Small intestine (tissue), 7 donors: ENCODE data around the gene MB21D2. TPM values are rescaled to one million over a fixed set of nuclear protein-coding genes. Genes with fewer than 3 reads are reported as not detected.
"Not testable (repeated sequence)": the region's sequence is repeated elsewhere in the genome, so short reads cannot be mapped to it uniquely, and the experiment has no call there.

Source experiments
- DNase-seq, 2 donors: peaks; one replicate each; pipeline versions ENCODE4 v3.0.0 to v3.0.0-alpha.2; 2013
- FAIRE-seq: peaks from 2 replicates; lab custom pipeline; 2012; peaks lifted over from hg19 to GRCh38; lab: Jason Lieb, UNC
- H3K27ac ChIP-seq, 3 donors: one replicate each; pipeline ENCODE4 v1.5.1; 2013; ENCODE audit warnings: low read length in 2 of 3, mild to moderate bottlenecking in 2 of 3, control low read depth in 1 of 3, inconsistent platforms in 1 of 3, low read depth in 1 of 3, moderate library complexity in 1 of 3
- H3K27me3 ChIP-seq, 3 donors: one replicate each; pipeline ENCODE4 v1.6.1; 2013; ENCODE audit warnings: low read length in 3 of 3, inconsistent platforms in 1 of 3; ENCODE audit not compliant: control insufficient read depth in 3 of 3, insufficient read depth in 3 of 3
- H3K36me3 ChIP-seq, 3 donors: one replicate each; pipeline ENCODE4 v1.6.1; 2013; ENCODE audit warnings: low read length in 3 of 3, inconsistent platforms in 1 of 3, low read depth in 1 of 3, mild to moderate bottlenecking in 1 of 3, moderate library complexity in 1 of 3; ENCODE audit not compliant: control insufficient read depth in 3 of 3, insufficient read depth in 2 of 3
- H3K4me1 ChIP-seq, 3 donors: one replicate each; pipeline ENCODE4 v1.6.1; 2013; ENCODE audit warnings: low read length in 2 of 3, inconsistent platforms in 1 of 3, low read depth in 1 of 3, mild to moderate bottlenecking in 1 of 3, moderate library complexity in 1 of 3; ENCODE audit not compliant: control insufficient read depth in 3 of 3, insufficient read depth in 2 of 3
- H3K4me3 ChIP-seq, 3 donors: one replicate each; pipeline ENCODE4 v1.5.1; 2013; ENCODE audit warnings: low read length in 3 of 3, control low read depth in 1 of 3, inconsistent platforms in 1 of 3, low read depth in 1 of 3, mild to moderate bottlenecking in 1 of 3, moderate library complexity in 1 of 3
- H3K9me3 ChIP-seq, 2 donors: one replicate each; pipeline ENCODE4 v1.6.1; 2013; ENCODE audit warnings: low read depth in 1 of 2, low read length in 1 of 2; ENCODE audit not compliant: control insufficient read depth in 2 of 2, insufficient read depth in 1 of 2
- WGBS, 3 donors: extraction: QIAGEN DNeasy Blood & Tissue Kit; methylation state at CpG; one replicate each; pipeline ENCODE4 v1.1.7; 2013; 5-methylcytosine and 5-hydroxymethylcytosine counted together
- polyA plus RNA-seq, 4 donors: library from polyadenylated mRNA; stranded (reverse) in 3 of 4; unstranded in 1 of 4; fragments of 200-250 nt in 3 of 4; fragments of 120-200 nt in 1 of 4; gene quantifications; one replicate each; pipeline versions ENCODE4 v1.2.1 to v1.2.3, GENCODE V29; 2013
- donor health status: healthy with polysubstance abuse.
- donor health status: control.
- donor health status: control.
- donor health status: Bipolar disorder and iron deficiency.
- donor health status: healthy.

MB21D2 gene
- polyA plus RNA-seq, 4 donors, result 4.9 to 16.6 (median 13.6) TPM

GRCh38 chr3:192860454-192860853 lies 57.2 kb downstream of the MB21D2 start:
- Histone ChIP-seq H3K4me3 (no peak overlapping the region), H3K36me3 (peaks cover 0 to 8% (median 0%) of the 10 kb centered on the region in 3 donors), H3K27ac (no peak overlapping the region), H3K9me3 (peaks cover 0 to 6% of the 10 kb centered on the region in 2 donors), H3K27me3 (no peaks in the 10 kb centered on the region), H3K4me1 (peaks cover 0 to 5% (median 4%) of the 10 kb centered on the region in 3 donors)
- WGBS, 3 donors, result 80 to 91% (median 87%) methylated on average over 2 of the region's 2 CpGs
- DNase-seq (no peak), FAIRE-seq (no peak)

- Histone ChIP-seq H3K4me1 (peaks cover 0 to 5% (median 4%) of the 10 kb centered on the region in 3 donors), H3K27me3 (no peaks in the 10 kb centered on the region), H3K9me3 (peaks cover 0 to 15% of the 10 kb centered on the region in 2 donors), H3K4me3 (no peak overlapping the region), H3K27ac (no peak overlapping the region), H3K36me3 (peaks cover 0 to 3% (median 2%) of the 10 kb centered on the region in 3 donors)
- DNase-seq (no peak), FAIRE-seq (no peak)
- WGBS, 3 donors, result 76 to 86% (median 85%) methylated on average over 9 of the region's 9 CpGs
Measured at GRCh38 chr3:192858849-192859585, 58.6 kb downstream of the MB21D2 start.

GRCh38 chr3:192857260-192857661 lies 60.4 kb downstream of the MB21D2 start:
- Histone ChIP-seq H3K36me3 (peaks cover 0 to 3% (median 2%) of the 10 kb centered on the region in 3 donors), H3K27me3 (no peaks in the 10 kb centered on the region), H3K4me1 (peaks cover 0 to 16% (median 0%) of the 10 kb centered on the region in 3 donors), H3K4me3 (no peak overlapping the region), H3K9me3 (peaks cover 0 to 9% of the 10 kb centered on the region in 2 donors), H3K27ac (no peak overlapping the region)
- DNase-seq, result no peak
- WGBS, 3 donors, result 82 to 91% (median 89%) methylated on average over 7 of the region's 7 CpGs
- no peak for FAIRE-seq

GRCh38 chr3:192855434-192855833 lies 62.2 kb downstream of the MB21D2 start:
- H3K4me1 ChIP-seq, result peaks cover 0 to 32% (median 0%) of the 10 kb centered on the region in 3 donors
- H3K27ac ChIP-seq, result no peak overlapping the region
- peaks cover 0 to 3% (median 2%) of the 10 kb centered on the region in 3 donors for H3K36me3 ChIP-seq
- H3K4me3 ChIP-seq, result no peak overlapping the region
- no peaks in the 10 kb centered on the region for H3K27me3 ChIP-seq
- DNase-seq (no peak), FAIRE-seq (no peak)
- peaks cover 0 to 9% of the 10 kb centered on the region in 2 donors for H3K9me3 ChIP-seq
- WGBS, 3 donors, result 95 to 97% (median 97%) methylated on average over 1 of the region's 1 CpG

DNA sequence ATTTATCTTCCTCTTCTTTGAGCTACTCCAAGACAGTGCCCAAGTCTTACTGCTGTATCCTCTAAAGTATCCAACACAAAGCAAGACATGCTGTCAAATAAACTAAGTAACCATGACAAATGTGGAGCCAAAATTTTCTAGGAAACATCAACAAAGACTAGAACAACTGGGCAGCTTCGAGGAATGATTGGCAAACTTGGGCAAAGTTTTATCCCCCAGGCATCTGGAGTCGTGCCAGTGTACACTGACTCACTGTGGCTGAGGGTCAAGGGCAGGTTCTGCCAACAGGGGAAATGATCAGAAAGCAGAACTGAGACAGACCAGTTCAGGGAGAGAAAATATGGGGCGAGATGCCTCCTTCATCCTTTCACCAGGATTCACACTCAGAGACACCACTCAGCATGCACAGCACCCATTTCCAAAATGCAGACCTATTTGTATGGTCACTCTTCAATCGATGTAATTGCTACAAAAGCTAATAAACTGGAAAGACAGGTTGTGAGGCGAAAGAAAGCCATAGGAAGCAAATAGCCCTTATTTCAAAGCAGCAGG lies 65.8 kb downstream of the MB21D2 start:
- Histone ChIP-seq H3K4me1 (peaks cover 0 to 55% (median 6%) of the 10 kb centered on the region in 3 donors), H3K27me3 (no peaks in the 10 kb centered on the region), H3K27ac (peak overlapping the region; percentile 40 to 91 (median 61)), H3K36me3 (peaks cover 0 to 3% (median 2%) of the 10 kb centered on the region in 3 donors), H3K4me3 (no peak overlapping the region), H3K9me3 (peaks cover 0 to 9% of the 10 kb centered on the region in 2 donors)
- no peak for FAIRE-seq
- DNase-seq, result peak; percentile 57 to 89
- WGBS, 3 donors, result 10 to 35% (median 18%) methylated on average over 5 of the region's 5 CpGs

GRCh38 chr3:192850451-192850981 lies 67.1 kb downstream of the MB21D2 start:
- 9 to 61% (median 46%) methylated on average over 14 of the region's 14 CpGs for WGBS, 3 donors

GRCh38 chr3:192849821-192850220 lies 67.8 kb downstream of the MB21D2 start:
- not testable (repeated sequence) for H3K9me3 ChIP-seq, H3K36me3 ChIP-seq, FAIRE-seq, H3K27me3 ChIP-seq
- peaks cover 8 to 64% (median 9%) of the 10 kb centered on the region in 3 donors for H3K4me1 ChIP-seq
- H3K27ac ChIP-seq, result peak overlapping the region; percentile 86 to 91 (median 90)
- DNase-seq, result peak in 1 of 2 donors; percentile 29
- peak overlapping the region in 1 of 3 donors; percentile 2 for H3K4me3 ChIP-seq
- WGBS, 3 donors, result 53 to 81% (median 68%) methylated on average over 11 of the region's 11 CpGs

More at GRCh38 chr3:192850451-192850981, 67.1 kb downstream of the MB21D2 start:
- Histone ChIP-seq H3K4me1 (peaks cover 7 to 60% (median 8%) of the 10 kb centered on the region in 3 donors), H3K4me3 (peak overlapping the region in 1 of 3 donors; percentile 2), H3K27ac (peak overlapping the region; percentile 86 to 91 (median 90)), H3K9me3 (peaks cover 0 to 9% of the 10 kb centered on the region in 2 donors), H3K27me3 (no peaks in the 10 kb centered on the region), H3K36me3 (peaks cover 0 to 3% (median 0%) of the 10 kb centered on the region in 3 donors)
- no peak for FAIRE-seq
- DNase-seq, result peak; percentile 94 to 97
